Measurements from ENCODE around the gene AKIRIN1.

DNA sequence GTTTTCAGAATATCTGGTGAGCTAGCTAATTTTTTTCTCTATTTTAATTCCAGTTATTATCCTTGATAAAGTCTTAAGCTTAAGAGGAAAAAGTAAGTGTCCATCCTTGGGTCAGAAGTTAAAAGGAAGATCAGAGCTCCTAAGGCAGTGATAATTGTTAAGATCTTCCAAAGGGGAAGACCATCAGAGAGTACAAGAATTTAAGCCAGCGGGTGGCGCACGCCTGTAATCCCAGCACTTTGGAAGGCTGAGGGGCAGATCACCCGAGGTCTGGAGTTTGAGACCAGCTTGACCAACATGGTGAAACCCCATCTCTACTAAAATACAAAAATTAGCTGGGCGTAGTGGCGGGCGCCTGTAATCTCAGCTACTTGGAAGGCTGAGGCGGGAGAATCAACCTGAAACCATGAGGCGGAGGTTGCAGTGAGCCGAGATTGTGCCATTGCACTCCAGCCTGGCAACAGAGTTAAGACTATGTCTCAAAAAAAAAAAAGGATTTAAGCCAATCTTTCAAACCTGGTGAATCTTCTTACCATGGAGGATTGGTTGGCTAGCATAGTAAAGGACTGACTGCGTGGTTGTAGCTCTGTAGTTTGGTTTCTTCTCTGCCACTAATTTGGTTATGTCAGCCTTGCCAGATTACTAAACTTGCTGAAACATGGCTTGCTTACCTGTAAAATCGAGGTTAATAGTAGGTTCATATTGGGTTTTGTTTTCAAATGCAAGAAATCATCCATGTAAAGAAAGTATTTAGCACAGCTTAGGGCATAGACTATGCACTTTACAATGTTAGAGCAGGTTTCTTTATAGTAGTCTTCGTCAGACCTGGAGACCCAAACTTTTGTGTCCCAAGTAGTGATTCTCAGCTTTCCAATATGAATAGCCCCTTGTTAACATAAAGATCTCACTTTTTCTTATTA is 15.9 kb downstream of the AKIRIN1 start:
- TF ChIP-seq, protein P1, sequence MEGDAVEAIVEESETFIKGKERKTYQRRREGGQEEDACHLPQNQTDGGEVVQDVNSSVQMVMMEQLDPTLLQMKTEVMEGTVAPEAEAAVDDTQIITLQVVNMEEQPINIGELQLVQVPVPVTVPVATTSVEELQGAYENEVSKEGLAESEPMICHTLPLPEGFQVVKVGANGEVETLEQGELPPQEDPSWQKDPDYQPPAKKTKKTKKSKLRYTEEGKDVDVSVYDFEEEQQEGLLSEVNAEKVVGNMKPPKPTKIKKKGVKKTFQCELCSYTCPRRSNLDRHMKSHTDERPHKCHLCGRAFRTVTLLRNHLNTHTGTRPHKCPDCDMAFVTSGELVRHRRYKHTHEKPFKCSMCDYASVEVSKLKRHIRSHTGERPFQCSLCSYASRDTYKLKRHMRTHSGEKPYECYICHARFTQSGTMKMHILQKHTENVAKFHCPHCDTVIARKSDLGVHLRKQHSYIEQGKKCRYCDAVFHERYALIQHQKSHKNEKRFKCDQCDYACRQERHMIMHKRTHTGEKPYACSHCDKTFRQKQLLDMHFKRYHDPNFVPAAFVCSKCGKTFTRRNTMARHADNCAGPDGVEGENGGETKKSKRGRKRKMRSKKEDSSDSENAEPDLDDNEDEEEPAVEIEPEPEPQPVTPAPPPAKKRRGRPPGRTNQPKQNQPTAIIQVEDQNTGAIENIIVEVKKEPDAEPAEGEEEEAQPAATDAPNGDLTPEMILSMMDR (IDR thresholded peaks at IDR 0.05 in 4 of 5, conservative IDR thresholded peaks at IDR 0.05 in 1 of 5), result no peak
- TF ChIP-seq POLR2A (IDR thresholded peaks at IDR 0.05), result no peak

Measured in gastrocnemius medialis (tissue), 4 donors.